Activated CD8-positive, alpha-beta T cell treated with anti-CD3 and anti-CD28 coated beads, Interleukin-2, amount 10 ng/mL, durations not matched to agents 7 days and 5 days (primary cell): Measurements from ENCODE around the gene CLPTM1. TPM values are rescaled to one million over a fixed set of nuclear protein-coding genes. Genes with fewer than 3 reads are reported as not detected.

Experiments
- ATAC-seq: fragments of 150-1000 bp; cut with Tn5 transposase; one replicate; pipeline ENCODE4 v1.10.0; 2021; ENCODE audit warnings: moderate library complexity
- CTCF ChIA-PET: fragments of 350-600 bp; sonication (Branson Sonifier 250); formaldehyde crosslinking; loops from one replicate; lab custom pipeline; 2021; ENCODE audit warnings: antibody characterized with exemption; lab: Charles Lee
- POLR2A ChIA-PET: fragments of 350-600 bp; sonication (Branson Sonifier 250); formaldehyde crosslinking; loops from one replicate; lab custom pipeline; 2021; ENCODE audit warnings: antibody characterized with exemption; lab: Charles Lee
- DNase-seq: peaks from one replicate; pipeline ENCODE4 v3.0.0-alpha.2; 2020
- H3K27ac Mint-ChIP-seq: one replicate; pipeline ENCODE4 v1.8.0; 2021; ENCODE audit warnings: mild to moderate bottlenecking, mixed read lengths
- H3K27me3 Mint-ChIP-seq: one replicate; pipeline ENCODE4 v1.8.0; 2021; ENCODE audit warnings: low read depth, mixed read lengths
- H3K36me3 Mint-ChIP-seq: one replicate; pipeline ENCODE4 v1.8.0; 2021; ENCODE audit warnings: low read depth, mixed read lengths
- H3K4me1 Mint-ChIP-seq: one replicate; pipeline ENCODE4 v1.8.0; 2021; ENCODE audit warnings: low read depth, mixed read lengths
- H3K4me3 Mint-ChIP-seq: one replicate; pipeline ENCODE4 v1.8.0; 2021; ENCODE audit warnings: mild to moderate bottlenecking, mixed read lengths
- H3K9me3 Mint-ChIP-seq: one replicate; pipeline ENCODE4 v1.8.0; 2022; ENCODE audit warnings: mixed read lengths; ENCODE audit not compliant: insufficient read depth
- total RNA-seq, 2 experiments: library from RNA; stranded (reverse); gene quantifications; one replicate each; pipeline ENCODE4 v1.2.3, GENCODE V29; 2021

The CLPTM1 gene
- total RNA-seq, 2 experiments from 2014 or later = 65.5 to 67.8 TPM

DNA sequence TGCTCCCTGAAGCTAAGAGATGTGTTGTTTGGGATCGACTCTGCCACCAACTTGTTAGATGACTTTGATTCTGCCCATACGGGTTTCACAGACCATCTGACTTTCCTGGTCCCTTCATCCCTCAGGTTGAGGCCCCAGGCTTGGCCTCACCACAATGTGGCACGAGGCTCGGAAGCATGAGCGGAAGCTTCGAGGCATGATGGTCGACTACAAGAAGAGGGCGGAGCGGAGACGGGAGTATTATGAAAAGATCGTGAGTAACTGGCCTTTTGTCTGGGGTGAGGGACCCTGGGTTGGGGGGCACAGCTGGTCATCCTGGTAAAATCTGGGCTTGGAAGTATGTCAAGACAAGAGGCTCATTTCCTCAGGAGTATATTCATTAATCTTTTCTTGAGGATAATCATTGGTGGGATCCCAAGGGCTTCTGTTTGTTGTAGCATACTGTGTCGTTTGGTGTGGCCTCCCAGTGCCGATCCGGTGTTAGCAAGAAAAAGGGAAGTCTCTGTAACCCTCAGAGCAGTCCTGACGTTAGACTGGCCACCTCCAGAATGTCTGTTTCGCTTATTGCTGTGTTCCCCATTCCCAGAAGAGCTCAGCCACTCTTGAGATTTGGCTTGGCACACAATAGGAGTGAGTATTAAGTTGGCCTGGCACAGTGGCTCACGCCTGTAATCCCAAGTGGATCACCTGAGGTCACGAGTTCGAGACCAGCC lies 85.0 kb downstream of the CLPTM1 start:
- Mint-ChIP-seq H3K27ac (peak overlapping the region; percentile 94), H3K4me1 (peaks cover 28% of the 10 kb centered on the region), H3K9me3 (no peaks in the 10 kb centered on the region), H3K4me3 (peak overlapping the region; percentile 90), H3K27me3 (no peaks in the 10 kb centered on the region), H3K36me3 (peaks cover 39% of the 10 kb centered on the region)
- DNase-seq (no peak), ATAC-seq (no peak)
- CTCF ChIA-PET = interaction anchor here (1.1 to 3.8 kb wide), 8 partner anchors 11 to 208 kb away, joined by 3 to 24 read pairs (median 6); no protein-coding TSS in a partner anchor
- POLR2A ChIA-PET = interaction anchor here (0.7 to 2.7 kb wide), 5 partner anchors 11 to 139 kb away, joined by 3 to 26 read pairs (median 4); partner anchors contain the start of genes BLOC1S3, GEMIN7, RELB and TRAPPC6A

DNA sequence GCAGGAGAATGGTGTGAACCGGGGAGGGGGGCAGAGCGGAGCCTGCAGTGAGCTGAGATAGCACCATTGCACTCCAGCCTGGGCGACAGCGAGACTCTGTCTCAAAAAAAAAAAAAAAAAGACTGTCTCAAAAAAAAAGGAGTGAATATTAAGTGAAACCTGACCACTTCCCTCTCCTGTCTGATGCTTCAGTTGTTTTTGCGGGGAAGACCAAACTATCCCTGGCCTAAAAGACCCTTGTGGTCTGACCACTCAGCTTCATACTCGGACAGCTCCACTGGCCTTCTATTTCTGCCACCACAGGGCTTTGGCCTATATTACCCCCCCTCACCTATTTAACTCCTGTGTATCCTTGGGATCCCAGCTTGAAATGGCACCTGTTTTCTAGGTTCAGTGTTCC lies 85.9 kb downstream of the CLPTM1 start:
- DNase-seq (no peak), ATAC-seq (no peak)
- peaks cover 45% of the 10 kb centered on the region for H3K36me3 Mint-ChIP-seq
- no peaks in the 10 kb centered on the region for H3K9me3 Mint-ChIP-seq
- no peak overlapping the region for H3K4me3 Mint-ChIP-seq
- H3K27ac Mint-ChIP-seq = peak overlapping the region; percentile 76
- no peaks in the 10 kb centered on the region for H3K27me3 Mint-ChIP-seq
- POLR2A ChIA-PET = interaction anchor here (1.1 kb wide), 1 partner anchor 39 kb away, joined by 3 read pairs; no protein-coding TSS in a partner anchor
- CTCF ChIA-PET = interaction anchor here (1.4 to 3.8 kb wide), 2 partner anchors 19 to 51 kb away, joined by 3 to 15 read pairs; no protein-coding TSS in a partner anchor
- peaks cover 36% of the 10 kb centered on the region for H3K4me1 Mint-ChIP-seq

Other genes starting within 250 kb of the CLPTM1 start
- 10 to 100 TPM; 22.4 to 25.1 TPM for gene BCL3, start 206.7 kb upstream of the CLPTM1 start, total RNA-seq
- gene CBLC, start 177.5 kb upstream of the CLPTM1 start, total RNA-seq = not detected
- gene BCAM, start 146.3 kb upstream of the CLPTM1 start, total RNA-seq = not detected
- under 1 TPM; 0.26 to 0.31 TPM for gene NECTIN2, start 109.1 kb upstream of the CLPTM1 start, total RNA-seq
- 10 to 100 TPM; 84.5 to 88.4 TPM for gene TOMM40, start 64.1 kb upstream of the CLPTM1 start, total RNA-seq
- gene APOE, start 49.6 kb upstream of the CLPTM1 start, total RNA-seq = under 1 TPM; 0.68 to 0.89 TPM
- gene APOC1, start 40.8 kb upstream of the CLPTM1 start, total RNA-seq = not detected
- not detected for gene APOC4, start 13.1 kb upstream of the CLPTM1 start, total RNA-seq
- not detected for gene APOC2, start 9.3 kb upstream of the CLPTM1 start, total RNA-seq
- gene RELB, start 46.1 kb downstream of the CLPTM1 start, total RNA-seq = 10 to 100 TPM in 1 of 2 experiments, 1 to 10 TPM in 1; 8.7 to 10.2 TPM
- 10 to 100 TPM; 82.5 to 94.5 TPM for gene CLASRP, start 83.7 kb downstream of the CLPTM1 start, total RNA-seq
- gene ZNF296, start 121.1 kb downstream of the CLPTM1 start, total RNA-seq = 1 to 10 TPM; 6.2 to 6.3 TPM
- gene GEMIN7, start 123.9 kb downstream of the CLPTM1 start, total RNA-seq = 10 to 100 TPM; 30.2 to 31.7 TPM
- 10 to 100 TPM; 28.3 to 29.2 TPM for gene PPP1R37, start 137.8 kb downstream of the CLPTM1 start, total RNA-seq
- under 1 TPM; 0.16 to 0.24 TPM for gene NKPD1, start 205.6 kb downstream of the CLPTM1 start, total RNA-seq
- gene TRAPPC6A, start 222.9 kb downstream of the CLPTM1 start, total RNA-seq = 10 to 100 TPM; 54.0 to 55.5 TPM
- 10 to 100 TPM; 16.0 to 16.7 TPM for gene BLOC1S3, start 223.4 kb downstream of the CLPTM1 start, total RNA-seq